NB4 (cell line): ENCODE results near the gene RIC8A.

ENCODE experiments used
- CTCF ChIP-seq: IDR thresholded peaks from one replicate; pipeline ENCODE4 v1.5.1; 2012; ENCODE audit warnings: low read depth, low read length
- POLR2A ChIP-seq: IDR thresholded peaks from 2 replicates; pipeline ENCODE4 v1.6.1; 2011; ENCODE audit warnings: mild to moderate bottlenecking; ENCODE audit not compliant: insufficient read length; ENCODE audit errors: extremely low read depth

- TF ChIP-seq CTCF (no peak), POLR2A (no peak)
Observed at GRCh38 chr11:235180-235579, 27.7 kb downstream of the RIC8A start.
